HFFc6 (cell line): Measurements from ENCODE around the gene SOCS3. TPM values are rescaled to one million over a fixed set of nuclear protein-coding genes. Genes with fewer than 3 reads are reported as not detected.

Source experiments
- DNase-seq: peaks from one replicate; pipeline ENCODE4 v3.0.0-alpha.2; 2018
- H3K27ac Mint-ChIP-seq: 2 replicates; pipeline ENCODE4 v1.8.0; 2020; ENCODE audit warnings: mild to moderate bottlenecking, mixed read lengths
- H3K27me3 Mint-ChIP-seq: 2 replicates; pipeline ENCODE4 v1.8.0; 2021; ENCODE audit warnings: mild to moderate bottlenecking, moderate library complexity, mixed read lengths; ENCODE audit not compliant: insufficient read depth
- H3K36me3 Mint-ChIP-seq: 2 replicates; pipeline ENCODE4 v1.8.0; 2021; ENCODE audit warnings: low read depth, mixed read lengths
- H3K4me1 Mint-ChIP-seq: 2 replicates; pipeline ENCODE4 v1.8.0; 2020; ENCODE audit warnings: low read depth, mixed read lengths
- H3K4me3 Mint-ChIP-seq: 2 replicates; pipeline ENCODE4 v1.8.0; 2020; ENCODE audit warnings: mild to moderate bottlenecking, moderate library complexity, mixed read lengths
- H3K9me3 Mint-ChIP-seq: 2 replicates; pipeline ENCODE4 v1.8.0; 2020; ENCODE audit warnings: mild to moderate bottlenecking, mixed read lengths
- total RNA-seq, 6 experiments: library from RNA; stranded (reverse); fragmentation: NEBNext Ultra II Directional; extraction: Animal tissue kit (Norgen Biotek cat#: 25700); gene quantifications; 2 replicates in 1 of 6; 3 replicates in 5 of 6; pipeline ENCODE4 v1.2.3, GENCODE V29; 2021
- TF ChIP-seq, protein P1 (sequence below): fragments of 200-600 bp; sonication (generic); IDR thresholded peaks from 2 replicates; pipeline ENCODE4 v1.5.0; 2021; ENCODE audit warnings: antibody characterized with exemption, mild to moderate bottlenecking

Gene SOCS3
- total RNA-seq, 6 experiments from 2014 or later, result 27.4 to 37.2 (median 33.2) TPM

DNA sequence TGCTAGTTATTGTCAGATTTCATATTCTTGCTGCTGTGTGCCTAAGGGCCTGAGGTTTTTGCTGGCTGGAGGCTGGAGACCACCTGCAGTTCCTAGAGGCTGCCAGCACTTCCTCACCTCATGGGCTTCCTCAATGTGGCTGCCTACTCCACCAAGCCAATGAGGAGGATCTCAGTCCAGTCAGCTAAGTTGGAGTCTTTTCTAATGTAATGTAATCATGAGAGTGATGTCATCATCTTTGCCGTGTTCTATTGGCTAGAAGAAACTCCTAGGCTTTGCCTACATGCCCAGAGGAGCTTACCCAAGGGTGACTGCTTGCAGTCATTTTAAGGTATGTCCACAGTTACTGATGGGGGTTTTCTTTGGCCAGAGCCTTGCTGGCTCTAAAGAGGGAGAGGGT, 53.0 kb downstream of the SOCS3 start:
- TF ChIP-seq, protein P1, sequence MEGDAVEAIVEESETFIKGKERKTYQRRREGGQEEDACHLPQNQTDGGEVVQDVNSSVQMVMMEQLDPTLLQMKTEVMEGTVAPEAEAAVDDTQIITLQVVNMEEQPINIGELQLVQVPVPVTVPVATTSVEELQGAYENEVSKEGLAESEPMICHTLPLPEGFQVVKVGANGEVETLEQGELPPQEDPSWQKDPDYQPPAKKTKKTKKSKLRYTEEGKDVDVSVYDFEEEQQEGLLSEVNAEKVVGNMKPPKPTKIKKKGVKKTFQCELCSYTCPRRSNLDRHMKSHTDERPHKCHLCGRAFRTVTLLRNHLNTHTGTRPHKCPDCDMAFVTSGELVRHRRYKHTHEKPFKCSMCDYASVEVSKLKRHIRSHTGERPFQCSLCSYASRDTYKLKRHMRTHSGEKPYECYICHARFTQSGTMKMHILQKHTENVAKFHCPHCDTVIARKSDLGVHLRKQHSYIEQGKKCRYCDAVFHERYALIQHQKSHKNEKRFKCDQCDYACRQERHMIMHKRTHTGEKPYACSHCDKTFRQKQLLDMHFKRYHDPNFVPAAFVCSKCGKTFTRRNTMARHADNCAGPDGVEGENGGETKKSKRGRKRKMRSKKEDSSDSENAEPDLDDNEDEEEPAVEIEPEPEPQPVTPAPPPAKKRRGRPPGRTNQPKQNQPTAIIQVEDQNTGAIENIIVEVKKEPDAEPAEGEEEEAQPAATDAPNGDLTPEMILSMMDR, result no peak
- Mint-ChIP-seq H3K9me3 (peaks cover 7% of the 10 kb centered on the region), H3K4me1 (peaks cover 14% of the 10 kb centered on the region), H3K27me3 (peaks cover 9% of the 10 kb centered on the region), H3K4me3 (no peak overlapping the region), H3K27ac (no peak overlapping the region), H3K36me3 (peaks cover 10% of the 10 kb centered on the region; the same call in 1 of the 2 replicates)
- DNase-seq, result no peak

Other genes with a start within 250 kb of the SOCS3 start
- under 1 TPM in 2 of 6 experiments, not detected in 4; 0.20 to 0.59 TPM for gene TMC6, start 231.3 kb downstream of the SOCS3 start, total RNA-seq
- gene TMC8, start 229.3 kb downstream of the SOCS3 start, total RNA-seq, result not detected
- not detected for gene C17orf99, start 213.7 kb downstream of the SOCS3 start, total RNA-seq
- 100 to 1,000 TPM in 1 of 6 experiments, 10 to 100 TPM in 5; 44.6 to 104 (median 54.7) TPM for gene SYNGR2, start 191.5 kb downstream of the SOCS3 start, total RNA-seq
- gene TK1, start 173.0 kb downstream of the SOCS3 start, total RNA-seq, result 100 to 1,000 TPM in 4 of 6 experiments, 10 to 100 TPM in 2; 75.8 to 145 (median 136) TPM
- 10 to 100 TPM; 23.0 to 32.9 (median 26.2) TPM for gene AFMID, start 172.7 kb downstream of the SOCS3 start, total RNA-seq
- 10 to 100 TPM; 41.8 to 89.7 (median 83.3) TPM for gene BIRC5, start 145.8 kb downstream of the SOCS3 start, total RNA-seq
- not detected for gene TMEM235, start 128.4 kb downstream of the SOCS3 start, total RNA-seq
- 10 to 100 TPM; 20.2 to 26.1 (median 24.5) TPM for gene PGS1, start 18.6 kb upstream of the SOCS3 start, total RNA-seq
- gene DNAH17, start 217.3 kb upstream of the SOCS3 start, total RNA-seq, result not detected